ENCODE results near the gene HDAC6. TPM values are rescaled to one million over a fixed set of nuclear protein-coding genes. Genes with fewer than 3 reads are reported as not detected.
A peak's percentile ranks its signal among the peaks of the same experiment; 100 is the strongest.

Gene HDAC6
- total and polyA plus RNA-seq, 8 donors: 20.9 to 356 (median 67.3) TPM

GRCh38 chrX:48793935-48794334, 7.9 kb upstream of the HDAC6 start:
- DNase-seq: no peak
- Histone ChIP-seq H3K36me3 (no peaks in the 10 kb centered on the region), H3K27ac (no peak overlapping the region), H3K27me3 (peaks cover 0 to 9% (median 0%) of the 10 kb centered on the region in 3 donors), H3K9me3 (no peaks in the 10 kb centered on the region), H3K4me3 (no peak overlapping the region), H3K4me1 (no peaks in the 10 kb centered on the region)
- no peak for TF ChIP-seq POLR2AphosphoS5 (IDR thresholded peaks at IDR 0.05)
- no peak for TF ChIP-seq EP300 (IDR thresholded peaks at IDR 0.05)
- TF ChIP-seq CTCF (IDR thresholded peaks at IDR 0.05): no peak
- TF ChIP-seq POLR2A (IDR thresholded peaks at IDR 0.05): no peak
- 58 to 90% (median 81%) methylated on average over 2 to 4 of the region's 4 CpGs for WGBS, 5 donors
- intact Hi-C loops (cut with DNase I; ENCODE audit: low total_unique reads): no loop called here

- Histone ChIP-seq H3K9me3 (no peaks in the 10 kb centered on the region), H3K36me3 (no peaks in the 10 kb centered on the region), H3K4me3 (no peak overlapping the region), H3K27me3 (peaks cover 0 to 9% (median 0%) of the 10 kb centered on the region in 3 donors), H3K4me1 (no peaks in the 10 kb centered on the region), H3K27ac (no peak overlapping the region)
- TF ChIP-seq POLR2A (IDR thresholded peaks at IDR 0.05): no peak
- no peak for TF ChIP-seq POLR2AphosphoS5 (IDR thresholded peaks at IDR 0.05)
- TF ChIP-seq EP300 (IDR thresholded peaks at IDR 0.05): no peak
- TF ChIP-seq CTCF (IDR thresholded peaks at IDR 0.05): no peak
- intact Hi-C loops (cut with DNase I; ENCODE audit: low total_unique reads): no loop called here
- 65 to 76% (median 70%) methylated on average over 4 to 12 of the region's 12 CpGs for WGBS, 5 donors
- peak in 1 of 2 donors; percentile 40 for DNase-seq
Observed at GRCh38 chrX:48794340-48794910, 7.4 kb upstream of the HDAC6 start.

GRCh38 chrX:48794911-48795515, 6.9 kb upstream of the HDAC6 start:
- Histone ChIP-seq H3K27me3 (peaks cover 0 to 9% (median 0%) of the 10 kb centered on the region in 3 donors), H3K36me3 (no peaks in the 10 kb centered on the region), H3K4me3 (no peak overlapping the region), H3K27ac (no peak overlapping the region), H3K9me3 (no peaks in the 10 kb centered on the region), H3K4me1 (no peaks in the 10 kb centered on the region)
- 33 to 64% (median 40%) methylated on average over 5 to 8 of the region's 8 CpGs for WGBS, 5 donors
- intact Hi-C loops (cut with DNase I; ENCODE audit: low total_unique reads): no loop called here
- peak in 1 of 2 donors; percentile 54 for DNase-seq
- TF ChIP-seq POLR2A (IDR thresholded peaks at IDR 0.05) (no peak), POLR2AphosphoS5 (IDR thresholded peaks at IDR 0.05) (no peak), EP300 (IDR thresholded peaks at IDR 0.05) (no peak)

DNA sequence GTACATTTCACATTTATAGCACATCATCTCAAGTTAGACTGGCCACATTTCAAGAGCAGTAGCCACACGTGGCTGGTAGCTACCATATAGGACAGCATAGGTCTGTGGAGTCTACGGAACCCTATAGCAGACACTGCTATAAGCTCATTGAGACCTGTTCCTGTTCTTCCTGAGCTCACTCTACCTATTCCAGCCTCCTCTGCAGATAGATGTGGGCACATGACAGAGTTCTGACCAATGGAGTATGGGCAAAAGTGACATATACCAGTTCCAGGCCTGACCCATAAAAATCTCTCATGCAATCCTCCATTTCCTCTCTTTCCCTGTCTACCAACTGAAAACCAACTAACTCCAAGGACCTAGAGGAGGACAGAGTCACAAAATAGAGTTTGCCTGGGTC, 3.5 kb upstream of the HDAC6 start:
- intact Hi-C loops (cut with DNase I; ENCODE audit: low total_unique reads): no loop called here

GRCh38 chrX:48800574-48801279, 1.1 kb upstream of the HDAC6 start:
- peak overlapping the region; percentile 89 to 95 (median 93) for H3K27ac ChIP-seq

More for the DNA sequence above, 3.5 kb upstream of the HDAC6 start:
- DNase-seq: no peak
- Histone ChIP-seq H3K27me3 (peaks cover 0 to 5% (median 0%) of the 10 kb centered on the region in 3 donors), H3K4me3 (no peak overlapping the region), H3K9me3 (peaks cover 0 to 4% (median 0%) of the 10 kb centered on the region in 4 donors), H3K4me1 (peaks cover 0 to 15% (median 4%) of the 10 kb centered on the region in 4 donors), H3K27ac (no peak overlapping the region), H3K36me3 (no peaks in the 10 kb centered on the region)
- no peak for TF ChIP-seq POLR2A (IDR thresholded peaks at IDR 0.05)
- 67 to 90% (median 78%) methylated on average over 2 of the region's 2 CpGs for WGBS, 5 donors

More at GRCh38 chrX:48800574-48801279, 1.1 kb upstream of the HDAC6 start:
- Histone ChIP-seq H3K4me3 (peak overlapping the region; percentile 46 to 61 (median 53)), H3K27me3 (peaks cover 0 to 5% (median 0%) of the 10 kb centered on the region in 3 donors), H3K36me3 (peaks cover 0 to 14% (median 10%) of the 10 kb centered on the region in 4 donors), H3K4me1 (peaks cover 0 to 15% (median 4%) of the 10 kb centered on the region in 4 donors), H3K9me3 (peaks cover 0 to 4% (median 0%) of the 10 kb centered on the region in 4 donors)
- DNase-seq: peak in 1 of 2 donors; percentile 30
- no peak for TF ChIP-seq EP300 (IDR thresholded peaks at IDR 0.05)
- no peak for TF ChIP-seq POLR2AphosphoS5 (IDR thresholded peaks at IDR 0.05)
- TF ChIP-seq POLR2A (IDR thresholded peaks at IDR 0.05): no peak
- 20 to 51% (median 25%) methylated on average over 14 to 17 of the region's 17 CpGs for WGBS, 5 donors
- intact Hi-C loops (cut with DNase I; ENCODE audit: low total_unique reads): no loop called here
